ENCODE results near the gene ARL6IP6. TPM values are rescaled to one million over a fixed set of nuclear protein-coding genes. Genes with fewer than 3 reads are reported as not detected.

ARL6IP6 gene
- total and polyA plus RNA-seq, 2 experiments from 2014 or later: 18.2 to 23.2 TPM

GRCh38 chr2:152804687-152805408, 86.4 kb downstream of the ARL6IP6 start:
- WGBS (ENCODE audit: low lambda C conversion rate, missing lambda C conversion rate): 91% methylated on average over 23 of the region's 29 CpGs
- Histone ChIP-seq H3K9me3 (ENCODE audit: low read depth) (no peaks in the 10 kb centered on the region), H3K4me2 (no peak overlapping the region), H3K79me2 (no peaks in the 10 kb centered on the region), H3K36me3 (replicated peaks; ENCODE audit: insufficient read depth, low read depth) (no peaks in the 10 kb centered on the region), H3K4me1 (ENCODE audit: insufficient read depth) (no peaks in the 10 kb centered on the region), H3K9me2 (replicated peaks; ENCODE audit: insufficient read depth) (no peaks in the 10 kb centered on the region), H3K27me3 (no peaks in the 10 kb centered on the region), H3K4me3 (no peak overlapping the region), H3K27ac (no peak overlapping the region), H4K20me1 (ENCODE audit: insufficient read depth, poor library complexity, severe bottlenecking) (no peaks in the 10 kb centered on the region), H2AFZ (no peak overlapping the region)
- TF ChIP-seq EZH2phosphoT487 (IDR thresholded peaks at IDR 0.05; ENCODE audit: low read depth, severe bottlenecking, unreplicated experiment): no peak
- DNase-seq (ENCODE audit: low spot score): no peak

GRCh38 chr2:152811916-152812315, 93.5 kb downstream of the ARL6IP6 start:
- H3K27ac ChIP-seq: no peak overlapping the region
- H3K9me2 ChIP-seq (replicated peaks; ENCODE audit: insufficient read depth): no peaks in the 10 kb centered on the region
- DNase-seq (ENCODE audit: low spot score): no peak
- no peaks in the 10 kb centered on the region for H3K27me3 ChIP-seq
- H2AFZ ChIP-seq: no peak overlapping the region
- no peaks in the 10 kb centered on the region for H4K20me1 ChIP-seq (ENCODE audit: insufficient read depth, poor library complexity, severe bottlenecking)
- H3K79me2 ChIP-seq: no peaks in the 10 kb centered on the region
- H3K4me2 ChIP-seq: no peak overlapping the region
- H3K4me1 ChIP-seq (ENCODE audit: insufficient read depth): no peaks in the 10 kb centered on the region
- no peak overlapping the region for H3K4me3 ChIP-seq
- WGBS (ENCODE audit: low lambda C conversion rate, missing lambda C conversion rate): 87% methylated on average over 3 of the region's 3 CpGs
- no peaks in the 10 kb centered on the region for H3K36me3 ChIP-seq (replicated peaks; ENCODE audit: insufficient read depth, low read depth)
- TF ChIP-seq EZH2phosphoT487 (IDR thresholded peaks at IDR 0.05; ENCODE audit: low read depth, severe bottlenecking, unreplicated experiment) (no peak), EZH2 (IDR thresholded peaks at IDR 0.05; ENCODE audit: borderline replicate concordance) (no peak), CTCF (IDR thresholded peaks at IDR 0.05; ENCODE audit: poor library complexity) (no peak)
- H3K9me3 ChIP-seq (ENCODE audit: low read depth): no peaks in the 10 kb centered on the region

Other genes starting within 250 kb of the ARL6IP6 start
- gene PRPF40A, start 1.2 kb upstream of the ARL6IP6 start, total RNA-seq: 125 and 131 TPM in 2 replicates
- 99.6 and 101 TPM in 2 replicates for gene PRPF40A, start 1.2 kb upstream of the ARL6IP6 start, polyA plus RNA-seq

Data from hepatocyte (in vitro differentiated cells).